Posterior vena cava (tissue), 2 donors: Measurements from ENCODE around the gene GBP5. TPM values are rescaled to one million over a fixed set of nuclear protein-coding genes. Genes with fewer than 3 reads are reported as not detected.
"Not testable (repeated sequence)": the region's sequence is repeated elsewhere in the genome, so short reads cannot be mapped to it uniquely, and the experiment has no call there.

Source experiments
- DNase-seq: peaks from one replicate; pipeline ENCODE4 v3.0.0-alpha.2; 2020; ENCODE audit warnings: low spot score
- intact Hi-C, 2 donors: fragments of 100-400 bp; cut with DNase I; formaldehyde crosslinking; loops; one replicate each; pipeline versions ENCODE4 v1.14.1 to v1.14.2; 2022 to 2023
- long read RNA-seq, 2 donors: library from polyadenylated mRNA; unstranded; transcript quantifications; one replicate each; pipeline ENCODE4 v2.0.0, GENCODE V29; 2020 to 2021
- total RNA-seq, 2 donors: library from RNA; stranded (reverse); fragmentation: NEBNext Ultra II Directional; extraction: Animal tissue kit (Norgen Biotek cat#: 25700); gene quantifications; one replicate each; pipeline ENCODE4 v1.2.1, GENCODE V29; 2021
- donor health status: DM: yes; HTN: yes; CAD: no.
- donor health status: DM: yes; HTN: yes; CAD: no.

Gene GBP5
- total RNA-seq, result 1 to 10 TPM; 1.6 to 3.9 TPM
- long read RNA-seq, donor 1, result 0 reads
- long read RNA-seq, donor 2, result 0 reads

- intact Hi-C loops, DNase-seq: not testable (repeated sequence)
Measured at GRCh38 chr1:89272269-89273041, at the start of gene GBP5. Gene GBP5 (minus strand): TSS chr1:89272860. CDS start chr1:89269555, 3,305 bp downstream.

- no peak for DNase-seq
- intact Hi-C loops, result no loop called here
Measured at GRCh38 chr1:89322402-89322801, 49.7 kb upstream of the GBP5 start.

GRCh38 chr1:89312572-89312971 lies 39.9 kb upstream of the GBP5 start:
- intact Hi-C loops, result no loop called here

GRCh38 chr1:89311757-89312156 lies 39.1 kb upstream of the GBP5 start:
- intact Hi-C loops, result no loop called here
- no peak for DNase-seq

More at GRCh38 chr1:89312572-89312971, 39.9 kb upstream of the GBP5 start:
- no peak for DNase-seq

- intact Hi-C loops, result no loop called here
Measured at GRCh38 chr1:89310976-89311375, 38.3 kb upstream of the GBP5 start.

GRCh38 chr1:89310505-89310904 lies 37.8 kb upstream of the GBP5 start:
- no peak for DNase-seq
- intact Hi-C loops, result no loop called here

More at GRCh38 chr1:89310976-89311375, 38.3 kb upstream of the GBP5 start:
- DNase-seq, result no peak

- intact Hi-C loops, result no loop called here
- no peak for DNase-seq
Measured at GRCh38 chr1:89309828-89310227, 37.2 kb upstream of the GBP5 start.

- DNase-seq, result no peak
- intact Hi-C loops, result no loop called here
Measured at GRCh38 chr1:89306273-89306672, 33.6 kb upstream of the GBP5 start.

- no peak for DNase-seq
- intact Hi-C loops, result no loop called here
Measured at GRCh38 chr1:89305493-89305892, 32.8 kb upstream of the GBP5 start.

- intact Hi-C loops, result no loop called here
- DNase-seq, result no peak
Measured at GRCh38 chr1:89304572-89305230, 32.0 kb upstream of the GBP5 start.

GRCh38 chr1:89302697-89303332 lies 30.2 kb upstream of the GBP5 start:
- no peak for DNase-seq
- intact Hi-C loops, result no loop called here

GRCh38 chr1:89299739-89300463 lies 27.2 kb upstream of the GBP5 start:
- DNase-seq, intact Hi-C loops: not testable (repeated sequence)

GRCh38 chr1:89298461-89298860 lies 25.8 kb upstream of the GBP5 start:
- intact Hi-C loops, result no loop called here
- no peak for DNase-seq

GRCh38 chr1:89295187-89295586 lies 22.5 kb upstream of the GBP5 start:
- intact Hi-C loops, result no loop called here
- DNase-seq, result no peak

GRCh38 chr1:89291276-89291675 lies 18.6 kb upstream of the GBP5 start:
- intact Hi-C loops, result no loop called here
- DNase-seq, result no peak

- no peak for DNase-seq
- intact Hi-C loops, result no loop called here
Measured at GRCh38 chr1:89288051-89288340, 15.3 kb upstream of the GBP5 start.

GRCh38 chr1:89287181-89288050 lies 14.8 kb upstream of the GBP5 start:
- no peak for DNase-seq
- intact Hi-C loops, result no loop called here

GRCh38 chr1:89286549-89287180 lies 14.0 kb upstream of the GBP5 start:
- intact Hi-C loops, result no loop called here
- no peak for DNase-seq
